Smooth muscle cell (in vitro differentiated cells): ENCODE data around the gene SURF1. TPM values are rescaled to one million over a fixed set of nuclear protein-coding genes. Genes with fewer than 3 reads are reported as not detected.

ENCODE experiments used
- DNase-seq: peaks from one replicate; lab custom pipeline; 2025; ENCODE audit not compliant: unreplicated experiment; lab: John Stamatoyannopoulos, UW
- H2AFZ ChIP-seq: fragments of 200-600 bp; sonication (generic); 2 replicates; pipeline ENCODE4 v1.6.0; 2016; ENCODE audit warnings: antibody characterized with exemption, low read depth, mild to moderate bottlenecking
- H3F3A ChIP-seq: fragments of 200-600 bp; sonication (generic); 2 replicates; pipeline ENCODE4 v1.6.0; 2017; ENCODE audit warnings: antibody characterized with exemption, low read depth
- H3K27ac ChIP-seq: fragments of 200-600 bp; sonication (generic); 2 replicates; pipeline ENCODE4 v1.5.1; 2016; ENCODE audit warnings: low read depth, mild to moderate bottlenecking
- H3K27me3 ChIP-seq: fragments of 200-600 bp; sonication (generic); 2 replicates; pipeline ENCODE4 v1.6.1; 2016; ENCODE audit warnings: low read depth, mild to moderate bottlenecking
- H3K36me3 ChIP-seq: fragments of 200-600 bp; sonication (generic); 2 replicates; pipeline ENCODE4 v1.5.1; 2016; ENCODE audit warnings: low read depth
- H3K4me1 ChIP-seq: fragments of 200-600 bp; sonication (generic); 2 replicates; pipeline ENCODE4 v1.5.1; 2016; ENCODE audit warnings: low read depth
- H3K4me2 ChIP-seq: fragments of 200-600 bp; sonication (generic); 2 replicates; pipeline ENCODE4 v1.6.0; 2016; ENCODE audit warnings: mild to moderate bottlenecking
- H3K4me3 ChIP-seq: fragments of 200-600 bp; sonication (generic); 2 replicates; pipeline ENCODE4 v1.5.1; 2016; ENCODE audit warnings: mild to moderate bottlenecking
- H3K79me2 ChIP-seq: fragments of 200-600 bp; sonication (generic); 2 replicates; pipeline ENCODE4 v1.6.0; 2016; ENCODE audit warnings: low read depth, mild to moderate bottlenecking
- H3K9ac ChIP-seq: fragments of 200-600 bp; sonication (generic); 2 replicates; pipeline ENCODE4 v1.6.0; 2016; ENCODE audit warnings: low read depth
- H3K9me3 ChIP-seq: fragments of 200-600 bp; sonication (generic); replicated peaks from 2 replicates; pipeline ENCODE4 v1.5.1; 2016; ENCODE audit warnings: low read depth
- H4K20me1 ChIP-seq: fragments of 200-600 bp; sonication (generic); 2 replicates; pipeline ENCODE4 v1.6.0; 2016; ENCODE audit warnings: low read depth
- WGBS: methylation state at CpG from one replicate; pipeline ENCODE4 v1.1.7; 2016; ENCODE audit warnings: low lambda C conversion rate; 5-methylcytosine and 5-hydroxymethylcytosine counted together
- polyA plus RNA-seq: library from polyadenylated mRNA; unstranded; fragments of >200 nt; fragmentation: Nextera tagmentation; extraction: Ambion mirVana; gene quantifications from 2 replicates; pipeline ENCODE4 v1.2.1, GENCODE V29; 2016
- total RNA-seq: library from RNA; depleted of rRNA; stranded (reverse); fragments of >200 nt; gene quantifications from 2 replicates; pipeline ENCODE4 v1.2.3, GENCODE V29; 2014
- TF ChIP-seq, protein P1 (sequence below): fragments of 200-600 bp; sonication (generic); IDR thresholded peaks from 2 replicates; pipeline ENCODE4 v1.5.1; 2017; ENCODE audit warnings: borderline replicate concordance, mild to moderate bottlenecking, antibody characterized with exemption; ENCODE audit not compliant: insufficient read depth, poor library complexity, severe bottlenecking

The SURF1 gene
- total and polyA plus RNA-seq, 2 experiments from 2014 or later: 33.5 to 60.7 TPM

DNA sequence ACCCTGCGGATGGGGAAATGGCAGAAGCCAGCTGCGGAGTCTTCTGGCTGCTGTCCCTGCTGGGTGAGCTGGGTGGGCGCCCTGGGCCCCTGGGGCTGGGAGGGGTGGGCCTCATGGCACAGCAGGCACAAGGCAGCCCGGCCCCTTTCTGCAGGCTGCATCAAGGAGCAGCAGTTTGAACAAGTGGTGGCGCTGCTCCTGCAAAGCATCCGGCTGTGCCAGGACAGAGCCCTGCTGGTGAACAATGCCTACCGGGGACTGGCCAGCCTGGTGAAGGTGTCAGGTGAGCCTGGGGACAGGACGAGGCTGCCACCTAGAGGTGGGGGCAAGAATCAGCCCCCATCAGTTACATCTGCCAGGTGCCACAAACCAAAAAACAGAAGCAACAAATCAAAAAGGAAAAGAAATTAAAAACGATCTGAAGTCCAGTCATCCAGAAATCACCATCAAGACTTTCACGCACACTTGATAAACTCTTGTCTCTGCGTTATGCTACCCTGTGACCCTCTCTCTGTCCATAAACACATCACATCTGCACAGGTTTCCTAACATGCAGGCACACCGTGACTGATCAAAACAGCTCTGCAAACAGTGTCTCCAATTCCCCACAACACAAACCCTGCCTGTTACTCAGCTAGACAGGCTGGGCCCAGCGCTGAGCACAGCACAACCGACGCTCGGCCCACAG, 47.6 kb upstream of the SURF1 start:
- no peaks in the 10 kb centered on the region for H3F3A ChIP-seq
- H3K79me2 ChIP-seq: no peaks in the 10 kb centered on the region
- TF ChIP-seq, protein P1, sequence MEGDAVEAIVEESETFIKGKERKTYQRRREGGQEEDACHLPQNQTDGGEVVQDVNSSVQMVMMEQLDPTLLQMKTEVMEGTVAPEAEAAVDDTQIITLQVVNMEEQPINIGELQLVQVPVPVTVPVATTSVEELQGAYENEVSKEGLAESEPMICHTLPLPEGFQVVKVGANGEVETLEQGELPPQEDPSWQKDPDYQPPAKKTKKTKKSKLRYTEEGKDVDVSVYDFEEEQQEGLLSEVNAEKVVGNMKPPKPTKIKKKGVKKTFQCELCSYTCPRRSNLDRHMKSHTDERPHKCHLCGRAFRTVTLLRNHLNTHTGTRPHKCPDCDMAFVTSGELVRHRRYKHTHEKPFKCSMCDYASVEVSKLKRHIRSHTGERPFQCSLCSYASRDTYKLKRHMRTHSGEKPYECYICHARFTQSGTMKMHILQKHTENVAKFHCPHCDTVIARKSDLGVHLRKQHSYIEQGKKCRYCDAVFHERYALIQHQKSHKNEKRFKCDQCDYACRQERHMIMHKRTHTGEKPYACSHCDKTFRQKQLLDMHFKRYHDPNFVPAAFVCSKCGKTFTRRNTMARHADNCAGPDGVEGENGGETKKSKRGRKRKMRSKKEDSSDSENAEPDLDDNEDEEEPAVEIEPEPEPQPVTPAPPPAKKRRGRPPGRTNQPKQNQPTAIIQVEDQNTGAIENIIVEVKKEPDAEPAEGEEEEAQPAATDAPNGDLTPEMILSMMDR: peak; percentile 44
- DNase-seq: no peak
- no peak overlapping the region for H2AFZ ChIP-seq
- H3K36me3 ChIP-seq: no peaks in the 10 kb centered on the region
- peaks cover 10% of the 10 kb centered on the region for H4K20me1 ChIP-seq
- H3K4me3 ChIP-seq: no peak overlapping the region
- H3K4me2 ChIP-seq: no peak overlapping the region
- H3K27me3 ChIP-seq: no peaks in the 10 kb centered on the region
- no peak overlapping the region for H3K9ac ChIP-seq
- no peaks in the 10 kb centered on the region for H3K4me1 ChIP-seq
- 88% methylated on average over 16 of the region's 16 CpGs for WGBS
- no peaks in the 10 kb centered on the region for H3K9me3 ChIP-seq
- no peak overlapping the region for H3K27ac ChIP-seq

DNA sequence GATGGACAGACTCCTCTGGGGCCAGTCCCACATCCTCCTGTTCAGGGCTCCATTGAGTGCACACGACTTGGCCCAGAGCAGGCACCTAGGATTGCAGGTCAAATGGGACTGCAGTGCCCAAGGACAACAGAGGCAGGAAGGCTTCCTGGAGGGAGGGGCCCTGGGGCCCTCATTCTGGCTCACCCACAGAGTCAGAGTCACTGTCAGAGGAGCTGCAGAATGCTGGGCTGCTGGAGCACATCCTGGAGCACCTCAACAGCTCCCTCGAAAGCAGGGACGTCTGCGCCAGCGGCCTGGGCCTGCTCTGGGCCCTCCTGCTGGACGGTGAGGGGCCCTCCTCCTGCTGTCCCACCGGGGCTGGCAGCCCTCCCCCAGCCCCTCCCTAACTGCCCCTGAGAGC, 46.4 kb upstream of the SURF1 start:
- H3K27ac ChIP-seq: no peak overlapping the region
- H3K4me2 ChIP-seq: no peak overlapping the region
- H3K79me2 ChIP-seq: no peaks in the 10 kb centered on the region
- no peaks in the 10 kb centered on the region for H3K4me1 ChIP-seq
- TF ChIP-seq, protein P1: no peak
- H3K36me3 ChIP-seq: no peaks in the 10 kb centered on the region
- H3K9ac ChIP-seq: no peak overlapping the region
- H4K20me1 ChIP-seq: peaks cover 10% of the 10 kb centered on the region
- no peaks in the 10 kb centered on the region for H3F3A ChIP-seq
- no peak overlapping the region for H3K4me3 ChIP-seq
- H3K27me3 ChIP-seq: no peaks in the 10 kb centered on the region
- H3K9me3 ChIP-seq: no peaks in the 10 kb centered on the region
- 88% methylated on average over 7 of the region's 7 CpGs for WGBS
- no peak overlapping the region for H2AFZ ChIP-seq
- no peak for DNase-seq

DNA sequence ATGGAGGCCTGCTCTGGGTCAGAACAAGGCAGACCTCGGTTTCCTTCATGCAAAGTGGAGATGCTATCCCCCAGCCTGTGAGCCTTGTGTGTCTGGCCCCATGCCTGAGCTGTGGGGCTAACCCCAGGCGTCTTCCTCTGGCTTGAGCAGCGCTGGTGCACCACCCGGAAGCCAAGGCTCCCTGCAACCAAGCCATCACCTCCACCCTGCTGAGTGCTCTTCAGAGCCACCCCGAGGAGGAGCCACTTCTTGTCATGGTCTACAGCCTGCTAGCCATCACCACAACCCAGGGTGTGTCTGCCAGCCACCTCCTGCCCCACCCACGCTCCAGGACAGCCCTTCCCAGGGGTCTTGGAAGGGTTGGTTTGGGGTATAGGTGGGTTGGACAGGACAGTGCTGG, 45.3 kb upstream of the SURF1 start:
- no peak for DNase-seq
- Histone ChIP-seq H3K27me3 (no peaks in the 10 kb centered on the region), H2AFZ (no peak overlapping the region), H3K36me3 (no peaks in the 10 kb centered on the region), H3K4me1 (no peaks in the 10 kb centered on the region), H3K4me2 (no peak overlapping the region), H3K9me3 (no peaks in the 10 kb centered on the region), H3K9ac (no peak overlapping the region), H3K79me2 (no peaks in the 10 kb centered on the region), H4K20me1 (peaks cover 10% of the 10 kb centered on the region), H3K4me3 (no peak overlapping the region), H3K27ac (no peak overlapping the region), H3F3A (no peaks in the 10 kb centered on the region)
- WGBS: 94% methylated on average over 6 of the region's 6 CpGs
- TF ChIP-seq, protein P1: no peak

DNA sequence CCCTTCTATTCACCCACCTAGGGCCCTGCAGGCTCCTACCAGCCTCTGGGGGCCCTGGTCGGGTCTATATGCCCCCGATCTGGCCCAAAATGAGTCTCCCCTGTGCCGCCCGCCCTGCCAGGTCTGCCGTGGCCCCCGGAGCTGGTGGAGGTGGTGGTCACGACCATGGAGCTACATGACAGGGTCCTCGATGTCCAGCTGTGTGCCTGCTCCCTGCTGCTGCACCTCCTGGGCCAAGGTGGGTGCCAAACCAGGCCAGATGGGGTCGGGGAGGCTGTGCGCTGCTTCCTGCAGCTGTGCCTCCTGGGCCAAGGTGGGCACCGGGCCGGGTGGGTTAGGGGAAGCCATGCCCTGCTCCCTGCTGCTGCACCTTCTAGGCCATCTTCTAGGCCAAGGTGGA, 44.0 kb upstream of the SURF1 start:
- WGBS: 95% methylated on average over 12 of the region's 12 CpGs
- no peak overlapping the region for H3K4me3 ChIP-seq
- H3K4me2 ChIP-seq: no peak overlapping the region
- H3K4me1 ChIP-seq: no peaks in the 10 kb centered on the region
- H3K79me2 ChIP-seq: no peaks in the 10 kb centered on the region
- TF ChIP-seq, protein P1: no peak
- H3K36me3 ChIP-seq: no peaks in the 10 kb centered on the region
- H3K9me3 ChIP-seq: no peaks in the 10 kb centered on the region
- H3K9ac ChIP-seq: no peak overlapping the region
- H3F3A ChIP-seq: no peaks in the 10 kb centered on the region
- no peak overlapping the region for H2AFZ ChIP-seq
- H4K20me1 ChIP-seq: peaks cover 10% of the 10 kb centered on the region
- DNase-seq: no peak
- no peak overlapping the region for H3K27ac ChIP-seq
- H3K27me3 ChIP-seq: no peaks in the 10 kb centered on the region
